H1 (cell line): ENCODE data around the gene ERP29. TPM values are rescaled to one million over a fixed set of nuclear protein-coding genes. Genes with fewer than 3 reads are reported as not detected.

Experiments
- CTCF ChIA-PET: fragments of 300-600 bp; sonication (Branson Sonifier 250); formaldehyde crosslinking; loops from one replicate; lab custom pipeline; 2021; ENCODE audit not compliant: partially characterized antibody; lab: Charles Lee
- POLR2A ChIA-PET: fragments of 300-600 bp; sonication (Branson Sonifier 250); formaldehyde crosslinking; loops from one replicate; lab custom pipeline; 2021; ENCODE audit warnings: inconsistent platforms; ENCODE audit not compliant: partially characterized antibody; lab: Charles Lee
- DNase-seq, 2 experiments: peaks; one replicate each; pipeline versions ENCODE4 v3.0.0 to v3.0.0-alpha.2; 2010 to 2022; ENCODE audit warnings: low spot score in 2 of 2, low read depth in 1 of 2, mixed read lengths in 1 of 2
- FAIRE-seq: peaks from 2 replicates; lab custom pipeline; 2011; peaks lifted over from hg19 to GRCh38; lab: Jason Lieb, UNC
- H2AFZ ChIP-seq: 2 replicates; pipeline ENCODE4 v1.8.1; 2012; ENCODE audit warnings: low read length, inconsistent platforms
- H2AK5ac ChIP-seq: 2 replicates; pipeline ENCODE4 v1.6.1; 2013; ENCODE audit warnings: low read depth, low read length
- H2BK120ac ChIP-seq: replicated peaks from 2 replicates; pipeline ENCODE3; 2013; ENCODE audit warnings: low read depth, low read length, inconsistent platforms
- H2BK12ac ChIP-seq: 2 replicates; pipeline ENCODE4 v1.6.1; 2013; ENCODE audit warnings: low read depth, low read length
- H2BK15ac ChIP-seq: 2 replicates; pipeline ENCODE4 v1.6.1; 2013; ENCODE audit warnings: low read length
- H2BK20ac ChIP-seq: 2 replicates; pipeline ENCODE4 v1.6.1; 2013; ENCODE audit warnings: low read length
- H2BK5ac ChIP-seq: 2 replicates; pipeline ENCODE4 v1.6.1; 2013; ENCODE audit warnings: low read depth, low read length
- H3K14ac ChIP-seq: 2 replicates; pipeline ENCODE4 v1.6.1; 2013; ENCODE audit warnings: inconsistent platforms; ENCODE audit not compliant: insufficient read length
- H3K18ac ChIP-seq: 2 replicates; pipeline ENCODE4 v1.6.1; 2013; ENCODE audit warnings: low read length; ENCODE audit errors: extremely low read depth
- H3K23ac ChIP-seq: 2 replicates; pipeline ENCODE4 v1.6.1; 2013; ENCODE audit warnings: inconsistent platforms; ENCODE audit not compliant: insufficient read length
- H3K23me2 ChIP-seq: 2 replicates; pipeline ENCODE4 v1.6.1; 2013; ENCODE audit warnings: low read depth, low read length
- H3K27ac ChIP-seq: 2 replicates; pipeline ENCODE4 v1.6.1; 2011; ENCODE audit warnings: low read depth, low read length, inconsistent platforms
- H3K27me3 ChIP-seq, 4 experiments: replicated peaks in 1 of 4; 1 replicate in 1 of 4; 2 replicates in 3 of 4; pipeline versions ENCODE4 v1.6.1 to v1.8.1; 2011 to 2013; ENCODE audit warnings: low read length in 3 of 4, mild to moderate bottlenecking in 3 of 4, inconsistent platforms in 2 of 4, mixed read lengths in 2 of 4, moderate library complexity in 1 of 4; ENCODE audit not compliant: control insufficient read depth in 3 of 4, insufficient read depth in 3 of 4; ENCODE audit errors: extremely low read depth in 1 of 4
- H3K36me3 ChIP-seq, 4 experiments: 2 replicates each; pipeline versions ENCODE4 v1.6.1 to v1.8.1; 2011 to 2013; ENCODE audit warnings: mild to moderate bottlenecking in 4 of 4, low read length in 3 of 4, moderate library complexity in 2 of 4, control low read depth in 1 of 4, inconsistent platforms in 1 of 4; ENCODE audit not compliant: insufficient read depth in 4 of 4, control insufficient read depth in 2 of 4
- H3K4ac ChIP-seq: replicated peaks from 2 replicates; pipeline ENCODE3; 2013; ENCODE audit warnings: low read length, low read depth, mixed read lengths, inconsistent platforms; ENCODE audit not compliant: insufficient read length
- H3K4me1 ChIP-seq, 4 experiments: replicated peaks in 1 of 4; 1 replicate in 1 of 4; 2 replicates in 3 of 4; pipeline versions ENCODE4 v1.6.1 to v1.8.1; 2011 to 2013; ENCODE audit warnings: low read length in 3 of 4, inconsistent platforms in 2 of 4, mixed read lengths in 1 of 4; ENCODE audit not compliant: insufficient read depth in 4 of 4, control insufficient read depth in 3 of 4
- H3K4me2 ChIP-seq, 2 experiments: 2 replicates each; pipeline versions ENCODE4 v1.6.1 to v1.8.1; 2011 to 2013; ENCODE audit warnings: low read depth in 2 of 2, low read length in 2 of 2, control low read depth in 1 of 2, inconsistent platforms in 1 of 2, mild to moderate bottlenecking in 1 of 2; ENCODE audit not compliant: insufficient read depth in 1 of 2
- H3K4me3 ChIP-seq, 4 experiments: fragments of 200-600, 300-600 bp in 1 of 4; sonication (generic), shearing (Covaris generic), sonication (Bioruptor Twin) in 1 of 4; 2 replicates each; pipeline versions ENCODE4 v1.5.1 to v1.8.1; 2011 to 2016; ENCODE audit warnings: low read length in 4 of 4, low read depth in 3 of 4, control low read depth in 2 of 4, inconsistent platforms in 2 of 4, mild to moderate bottlenecking in 2 of 4, mixed read lengths in 1 of 4, moderate library complexity in 1 of 4; ENCODE audit not compliant: insufficient read depth in 2 of 4; ENCODE audit errors: extremely low read depth in 1 of 4
- H3K56ac ChIP-seq: replicated peaks from 2 replicates; pipeline ENCODE3; 2013; ENCODE audit warnings: low read depth, mild to moderate bottlenecking, mixed read lengths, low read length, inconsistent platforms; ENCODE audit not compliant: insufficient read length
- H3K79me1 ChIP-seq: 2 replicates; pipeline ENCODE4 v1.6.1; 2013; ENCODE audit warnings: low read depth, low read length, control low read depth
- H3K79me2 ChIP-seq, 2 experiments: 2 replicates each; pipeline versions ENCODE4 v1.6.1 to v1.8.1; 2012 to 2013; ENCODE audit warnings: low read length in 2 of 2, mild to moderate bottlenecking in 2 of 2, inconsistent platforms in 1 of 2; ENCODE audit not compliant: insufficient read depth in 2 of 2, control insufficient read depth in 1 of 2
- H3K9ac ChIP-seq, 4 experiments: replicated peaks in 1 of 4; 1 replicate in 1 of 4; 2 replicates in 3 of 4; pipeline versions ENCODE4 v1.6.1 to v1.8.1; 2011 to 2013; ENCODE audit warnings: low read depth in 3 of 4, low read length in 3 of 4, control low read depth in 2 of 4, mild to moderate bottlenecking in 2 of 4, moderate library complexity in 2 of 4, inconsistent platforms in 1 of 4; ENCODE audit errors: extremely low read depth in 1 of 4
- H3K9me3 ChIP-seq, 2 experiments: 2 replicates each; pipeline versions ENCODE4 v1.6.1 to v1.8.1; 2012 to 2013; ENCODE audit warnings: mild to moderate bottlenecking in 2 of 2, moderate library complexity in 2 of 2, control low read depth in 1 of 2, inconsistent platforms in 1 of 2, low read depth in 1 of 2, low read length in 1 of 2, mixed read lengths in 1 of 2; ENCODE audit not compliant: insufficient read depth in 2 of 2
- H4K20me1 ChIP-seq, 2 experiments: replicated peaks in 1 of 2; 2 replicates each; pipeline versions ENCODE3 to v1.8.1; 2011 to 2013; ENCODE audit warnings: inconsistent platforms in 2 of 2, low read length in 2 of 2, mild to moderate bottlenecking in 1 of 2; ENCODE audit not compliant: insufficient read depth in 2 of 2, control insufficient read depth in 1 of 2
- H4K5ac ChIP-seq: 2 replicates; pipeline ENCODE4 v1.6.1; 2013; ENCODE audit warnings: low read length, low read depth, mixed read lengths, inconsistent platforms; ENCODE audit not compliant: insufficient read length
- H4K8ac ChIP-seq: 2 replicates; pipeline ENCODE4 v1.8.0; 2013; ENCODE audit warnings: mild to moderate bottlenecking, moderate library complexity, low read length, inconsistent platforms; ENCODE audit not compliant: insufficient read depth; ENCODE audit errors: extremely low read depth
- H4K91ac ChIP-seq: replicated peaks from 2 replicates; pipeline ENCODE3; 2013; ENCODE audit warnings: low read length, mixed read lengths, inconsistent platforms; ENCODE audit not compliant: insufficient read length
- ASH2L ChIP-seq: fragments of 200-600, 300-600 bp; sonication (generic); IDR thresholded peaks from one replicate; pipeline ENCODE4 v1.7.1; 2017; ENCODE audit warnings: low read length
- ATF3 ChIP-seq: IDR thresholded peaks from 2 replicates; pipeline ENCODE4 v1.6.1; 2011; ENCODE audit warnings: low read depth, mild to moderate bottlenecking, low read length; ENCODE audit not compliant: insufficient read depth
- BRCA1 ChIP-seq: IDR thresholded peaks from 2 replicates; pipeline ENCODE4 v1.6.1; 2012; ENCODE audit warnings: low read depth, low read length, improper control_type of control experiment
- EP300 ChIP-seq, 2 experiments: IDR thresholded peaks; 1 replicate in 1 of 2; 2 replicates in 1 of 2; pipeline ENCODE4 v1.6.1; 2011 to 2012; ENCODE audit warnings: low read depth in 2 of 2, low read length in 2 of 2, mild to moderate bottlenecking in 2 of 2, borderline replicate concordance in 1 of 2, inconsistent platforms in 1 of 2, moderate library complexity in 1 of 2
- GABPA ChIP-seq: IDR thresholded peaks from 2 replicates; pipeline ENCODE4 v1.6.1; 2011; ENCODE audit warnings: mild to moderate bottlenecking, low read length, moderate library complexity, borderline replicate concordance; ENCODE audit not compliant: insufficient read depth
- HDAC6 ChIP-seq: IDR thresholded peaks from one replicate; pipeline ENCODE4 v1.7.1; 2012; ENCODE audit warnings: low read depth, mild to moderate bottlenecking, inconsistent platforms, low read length, moderate library complexity
- KDM5A ChIP-seq: fragments of 200-600 bp; IDR thresholded peaks from 2 replicates; pipeline ENCODE4 v1.7.1; 2012; ENCODE audit warnings: mild to moderate bottlenecking, low read length, inconsistent platforms, mixed read lengths
- MAFK ChIP-seq: IDR thresholded peaks from 2 replicates; pipeline ENCODE4 v1.6.1; 2012; ENCODE audit warnings: low read depth, mild to moderate bottlenecking, improper control_type of control experiment, low read length
- POU5F1 ChIP-seq: IDR thresholded peaks from 2 replicates; pipeline ENCODE4 v1.6.1; 2011; ENCODE audit warnings: low read depth, mild to moderate bottlenecking, low read length, moderate library complexity
- RXRA ChIP-seq: IDR thresholded peaks from 2 replicates; pipeline ENCODE4 v1.6.1; 2011; ENCODE audit warnings: low read depth, mild to moderate bottlenecking, low read length, moderate library complexity; ENCODE audit not compliant: insufficient read depth
- TBP ChIP-seq: IDR thresholded peaks from 2 replicates; pipeline ENCODE4 v1.6.1; 2011; ENCODE audit warnings: low read depth, low read length, improper control_type of control experiment
- WGBS, 2 experiments: shearing (Covaris generic) in 1 of 2; methylation state at CpG; one replicate each; pipeline versions ENCODE4 v1.1.6 to v1.1.7; 2013 to 2015; ENCODE audit warnings: low lambda C conversion rate in 2 of 2, mixed read lengths in 2 of 2, inconsistent platforms in 1 of 2, low coverage in 1 of 2, missing lambda C conversion rate in 1 of 2; ENCODE audit not compliant: insufficient replicate concordance in 2 of 2, insufficient coverage in 1 of 2, insufficient read length in 1 of 2; ENCODE audit errors: extremely low coverage in 1 of 2, missing lambda C conversion rate in 1 of 2; 5-methylcytosine and 5-hydroxymethylcytosine counted together
- polyA plus RNA-seq, 7 experiments: library from polyadenylated mRNA; depleted of rRNA in 3 of 7; stranded (reverse) in 5 of 7; unstranded in 2 of 7; fragments of >200 nt in 5 of 7; fragments of 200-250 nt in 2 of 7; gene quantifications; 1 replicate in 5 of 7; 2 replicates in 1 of 7; 4 replicates in 1 of 7; pipeline versions ENCODE4 v1.2.1 to v1.2.3, GENCODE V29; 2011 to 2013; ENCODE audit warnings: missing spikeins in 2 of 7, mixed read lengths in 2 of 7
- total RNA-seq: library from RNA; stranded (reverse); fragmentation: NEBNext Ultra II Directional; extraction: Animal tissue kit (Norgen Biotek cat#: 25700); gene quantifications from 2 replicates; pipeline ENCODE4 v1.2.1, GENCODE V29; 2021

The ERP29 gene
- total and polyA plus RNA-seq, 2 of the 8 experiments (the other 6 are each of a cell fraction or from before 2014, with no cell fraction given) = 88.7 to 171 TPM

- POLR2A ChIA-PET = interaction anchor here (3.4 kb wide), 1 partner anchor 21 kb away, joined by 20 read pairs; the partner anchor contains the start of genes ERP29 and TMEM116
- 87% methylated on average over 6 of the region's 6 CpGs; no CpG with 5 or more reads in 1 of the 2 experiments for WGBS, 2 experiments
These were observed 20.8 kb upstream of the ERP29 start for GRCh38 chr12:111992464-111992863.

More at GRCh38 chr12:111992464-111992863, 20.8 kb upstream of the ERP29 start:
- Histone ChIP-seq H3K36me3 (no peaks in the 10 kb centered on the region), H3K27me3 (no peaks in the 10 kb centered on the region), H3K14ac (no peak overlapping the region), H3K23me2 (no peaks in the 10 kb centered on the region), H2AK5ac (no peak overlapping the region), H4K5ac (no peak overlapping the region), H2BK15ac (no peak overlapping the region), H3K4me2 (no peak overlapping the region), H4K20me1 (no peaks in the 10 kb centered on the region), H3K79me2 (no peaks in the 10 kb centered on the region), H3K9ac (no peak overlapping the region), H4K91ac (no peak overlapping the region), H3K9me3 (no peaks in the 10 kb centered on the region), H3K56ac (no peak overlapping the region), H3K4me1 (no peaks in the 10 kb centered on the region), H2BK12ac (no peak overlapping the region), H3K4me3 (no peak overlapping the region), H4K8ac (no peak overlapping the region), H2AFZ (no peak overlapping the region), H3K4ac (no peak overlapping the region), H3K79me1 (no peaks in the 10 kb centered on the region), H2BK20ac (no peak overlapping the region), H3K18ac (no peak overlapping the region), H3K27ac (no peak overlapping the region), H2BK5ac (no peak overlapping the region), H3K23ac (no peak overlapping the region), H2BK120ac (no peak overlapping the region)
- FAIRE-seq (no peak), DNase-seq (no peak)
- CTCF ChIA-PET = no interaction called here
- TF ChIP-seq MAFK = no peak
- TF ChIP-seq POU5F1 = no peak
- no peak for TF ChIP-seq HDAC6
- no peak for TF ChIP-seq TBP
- TF ChIP-seq RXRA = no peak
- no peak for TF ChIP-seq ATF3
- TF ChIP-seq ASH2L = no peak
- TF ChIP-seq EP300 (IDR thresholded peaks at IDR 0.05; ENCODE audit: borderline replicate concordance in 1 of 2, low read depth in 2 of 2, low read length in 2 of 2) = no peak
- TF ChIP-seq BRCA1 = no peak
- TF ChIP-seq GABPA = no peak
- TF ChIP-seq KDM5A = no peak
